Panc1 (cell line): ENCODE results near the gene SENP7. TPM values are rescaled to one million over a fixed set of nuclear protein-coding genes. Genes with fewer than 3 reads are reported as not detected.

Experiments
- ATAC-seq: fragments of 200-7000 bp; cut with Tn5 transposase; 2 replicates; pipeline ENCODE4 v1.9.1; 2020; ENCODE audit warnings: mild to moderate bottlenecking, moderate library complexity
- BruUV-seq: library from RNA; stranded (reverse); fragments of 400-500 nt; replicated peaks from 2 replicates; lab custom pipeline; 2021; lab: Mats Ljungman, UMichigan
- CTCF ChIA-PET: fragments of 300-600 bp; sonication (Branson Sonifier 250); formaldehyde crosslinking; loops from one replicate; lab custom pipeline; 2022; ENCODE audit warnings: antibody characterized with exemption; lab: Charles Lee
- POLR2A ChIA-PET: fragments of 300-600 bp; sonication (Branson Sonifier 250); formaldehyde crosslinking; loops from one replicate; lab custom pipeline; 2022; ENCODE audit warnings: antibody characterized with exemption; lab: Charles Lee
- DNase-seq: peaks from one replicate; pipeline ENCODE4 v3.0.0-alpha.2; 2010; ENCODE audit warnings: low read depth, low spot score
- H3K27ac ChIP-seq: 2 replicates; pipeline ENCODE4 v1.5.1; 2011; ENCODE audit warnings: mild to moderate bottlenecking, low read length, inconsistent platforms
- H3K27me3 ChIP-seq: fragments of 200-500 bp; sonication (Bioruptor generic); 2 replicates; pipeline ENCODE4 v1.6.0; 2014; ENCODE audit warnings: low read length, inconsistent platforms; ENCODE audit not compliant: control insufficient read depth, insufficient read depth
- H3K36me3 ChIP-seq: fragments of 200-500 bp; sonication (Bioruptor generic); 2 replicates; pipeline ENCODE4 v1.5.1; 2014; ENCODE audit warnings: inconsistent platforms, mild to moderate bottlenecking, low read length, moderate library complexity; ENCODE audit not compliant: control insufficient read depth, insufficient read depth
- H3K4me1 ChIP-seq: 2 replicates; pipeline ENCODE4 v1.5.1; 2011; ENCODE audit warnings: inconsistent platforms, mild to moderate bottlenecking, low read length, moderate library complexity; ENCODE audit not compliant: control insufficient read depth, insufficient read depth
- H3K4me3 ChIP-seq, 2 experiments: 2 replicates each; pipeline ENCODE4 v1.5.1; 2011 to 2012; ENCODE audit warnings: low read depth in 2 of 2, low read length in 2 of 2, mild to moderate bottlenecking in 2 of 2, inconsistent platforms in 1 of 2, moderate library complexity in 1 of 2
- H3K9me3 ChIP-seq: fragments of 200-500 bp; sonication (Bioruptor generic); 2 replicates; pipeline ENCODE4 v1.5.1; 2014; ENCODE audit warnings: low read depth, mild to moderate bottlenecking, inconsistent platforms, low read length, moderate library complexity; ENCODE audit not compliant: control insufficient read depth, insufficient read depth
- POLR2AphosphoS5 ChIP-seq: IDR thresholded peaks from 2 replicates; pipeline ENCODE4 v1.6.1; 2012; ENCODE audit warnings: mild to moderate bottlenecking, low read depth, low read length, moderate library complexity
- SIN3A ChIP-seq: IDR thresholded peaks from 2 replicates; pipeline ENCODE4 v1.6.1; 2012; ENCODE audit warnings: low read depth, mild to moderate bottlenecking, low read length, moderate library complexity, borderline replicate concordance; ENCODE audit not compliant: insufficient read depth
- TCF7L2 ChIP-seq: IDR thresholded peaks from 2 replicates; pipeline ENCODE4 v1.6.1; 2011; ENCODE audit warnings: mild to moderate bottlenecking, low read depth, low read length, inconsistent platforms
- in situ Hi-C: cut with HindIII; loops from 2 replicates; pipeline ENCODE4 v1.10.0; 2016; ENCODE audit warnings: low sequenced_read_pairs, low pct_unique_long_range_greater_than_20kb
- intact Hi-C: fragments of 100-400 bp; cut with micrococcal nuclease; formaldehyde crosslinking; loops from one replicate; pipeline ENCODE4 v1.10.0; 2022; ENCODE audit not compliant: unreplicated experiment
- total RNA-seq: library from RNA; stranded (reverse); gene quantifications from one replicate; pipeline ENCODE4 v1.2.1, GENCODE V29; 2021; ENCODE audit not compliant: unreplicated experiment
- TF ChIP-seq, protein P1 (sequence below), 2 experiments: IDR thresholded peaks; 2 replicates each; pipeline ENCODE4 v1.6.1; 2011 to 2012; ENCODE audit warnings: low read depth in 2 of 2, control low read depth in 1 of 2, low read length in 1 of 2, mild to moderate bottlenecking in 1 of 2, moderate library complexity in 1 of 2; ENCODE audit not compliant: insufficient read depth in 1 of 2
- TF ChIP-seq, protein P2 (sequence below): fragments of 450-650 bp; IDR thresholded peaks from 2 replicates; pipeline ENCODE4 v1.5.1; 2017; ENCODE audit warnings: mild to moderate bottlenecking

The SENP7 gene
- total RNA-seq, 1 experiment from 2014 or later = 10.1 TPM

DNA sequence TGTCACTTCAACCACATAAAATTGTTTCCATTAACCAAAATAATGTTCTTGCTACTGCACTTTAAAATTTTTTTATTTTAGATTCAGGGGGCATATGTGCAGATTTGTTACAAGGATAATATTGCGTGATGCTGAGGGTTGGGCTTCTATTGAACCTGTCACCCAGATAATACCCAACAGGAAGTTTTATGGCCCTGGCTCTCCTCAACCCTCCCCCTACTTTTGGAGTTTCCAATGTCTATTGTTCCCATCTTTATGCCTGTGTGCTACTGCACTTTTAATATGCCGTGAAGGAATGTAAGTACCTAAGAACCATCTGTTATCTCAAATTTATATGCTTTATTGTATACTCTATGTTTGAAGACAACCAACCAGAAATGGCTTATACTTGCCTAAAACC, 150.6 kb downstream of the SENP7 start:
- H3K4me3 ChIP-seq = no peak overlapping the region
- intact Hi-C loops (no loop called here), in situ Hi-C loops (no loop called here)
- H3K36me3 ChIP-seq = no peaks in the 10 kb centered on the region; the same call in 1 of the 2 replicates
- ChIA-PET CTCF (no interaction called here), POLR2A (no interaction called here)
- no peaks in the 10 kb centered on the region for H3K27me3 ChIP-seq
- ATAC-seq (no peak), DNase-seq (no peak)
- H3K27ac ChIP-seq = no peak overlapping the region
- BruUV-seq = no TSS peak
- TF ChIP-seq, protein P1, sequence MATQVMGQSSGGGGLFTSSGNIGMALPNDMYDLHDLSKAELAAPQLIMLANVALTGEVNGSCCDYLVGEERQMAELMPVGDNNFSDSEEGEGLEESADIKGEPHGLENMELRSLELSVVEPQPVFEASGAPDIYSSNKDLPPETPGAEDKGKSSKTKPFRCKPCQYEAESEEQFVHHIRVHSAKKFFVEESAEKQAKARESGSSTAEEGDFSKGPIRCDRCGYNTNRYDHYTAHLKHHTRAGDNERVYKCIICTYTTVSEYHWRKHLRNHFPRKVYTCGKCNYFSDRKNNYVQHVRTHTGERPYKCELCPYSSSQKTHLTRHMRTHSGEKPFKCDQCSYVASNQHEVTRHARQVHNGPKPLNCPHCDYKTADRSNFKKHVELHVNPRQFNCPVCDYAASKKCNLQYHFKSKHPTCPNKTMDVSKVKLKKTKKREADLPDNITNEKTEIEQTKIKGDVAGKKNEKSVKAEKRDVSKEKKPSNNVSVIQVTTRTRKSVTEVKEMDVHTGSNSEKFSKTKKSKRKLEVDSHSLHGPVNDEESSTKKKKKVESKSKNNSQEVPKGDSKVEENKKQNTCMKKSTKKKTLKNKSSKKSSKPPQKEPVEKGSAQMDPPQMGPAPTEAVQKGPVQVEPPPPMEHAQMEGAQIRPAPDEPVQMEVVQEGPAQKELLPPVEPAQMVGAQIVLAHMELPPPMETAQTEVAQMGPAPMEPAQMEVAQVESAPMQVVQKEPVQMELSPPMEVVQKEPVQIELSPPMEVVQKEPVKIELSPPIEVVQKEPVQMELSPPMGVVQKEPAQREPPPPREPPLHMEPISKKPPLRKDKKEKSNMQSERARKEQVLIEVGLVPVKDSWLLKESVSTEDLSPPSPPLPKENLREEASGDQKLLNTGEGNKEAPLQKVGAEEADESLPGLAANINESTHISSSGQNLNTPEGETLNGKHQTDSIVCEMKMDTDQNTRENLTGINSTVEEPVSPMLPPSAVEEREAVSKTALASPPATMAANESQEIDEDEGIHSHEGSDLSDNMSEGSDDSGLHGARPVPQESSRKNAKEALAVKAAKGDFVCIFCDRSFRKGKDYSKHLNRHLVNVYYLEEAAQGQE (IDR thresholded peaks at IDR 0.05; ENCODE audit: insufficient read depth in 1 of 2, low read depth in 2 of 2, low read length in 1 of 2) = no peak
- TF ChIP-seq SIN3A = no peak
- TF ChIP-seq, protein P2, sequence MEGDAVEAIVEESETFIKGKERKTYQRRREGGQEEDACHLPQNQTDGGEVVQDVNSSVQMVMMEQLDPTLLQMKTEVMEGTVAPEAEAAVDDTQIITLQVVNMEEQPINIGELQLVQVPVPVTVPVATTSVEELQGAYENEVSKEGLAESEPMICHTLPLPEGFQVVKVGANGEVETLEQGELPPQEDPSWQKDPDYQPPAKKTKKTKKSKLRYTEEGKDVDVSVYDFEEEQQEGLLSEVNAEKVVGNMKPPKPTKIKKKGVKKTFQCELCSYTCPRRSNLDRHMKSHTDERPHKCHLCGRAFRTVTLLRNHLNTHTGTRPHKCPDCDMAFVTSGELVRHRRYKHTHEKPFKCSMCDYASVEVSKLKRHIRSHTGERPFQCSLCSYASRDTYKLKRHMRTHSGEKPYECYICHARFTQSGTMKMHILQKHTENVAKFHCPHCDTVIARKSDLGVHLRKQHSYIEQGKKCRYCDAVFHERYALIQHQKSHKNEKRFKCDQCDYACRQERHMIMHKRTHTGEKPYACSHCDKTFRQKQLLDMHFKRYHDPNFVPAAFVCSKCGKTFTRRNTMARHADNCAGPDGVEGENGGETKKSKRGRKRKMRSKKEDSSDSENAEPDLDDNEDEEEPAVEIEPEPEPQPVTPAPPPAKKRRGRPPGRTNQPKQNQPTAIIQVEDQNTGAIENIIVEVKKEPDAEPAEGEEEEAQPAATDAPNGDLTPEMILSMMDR = no peak
- TF ChIP-seq POLR2AphosphoS5 = no peak
- no peak for TF ChIP-seq TCF7L2
- H3K9me3 ChIP-seq = peaks cover under 1% of the 10 kb centered on the region; the same call in 1 of the 2 replicates
- H3K4me1 ChIP-seq = no peaks in the 10 kb centered on the region

DNA sequence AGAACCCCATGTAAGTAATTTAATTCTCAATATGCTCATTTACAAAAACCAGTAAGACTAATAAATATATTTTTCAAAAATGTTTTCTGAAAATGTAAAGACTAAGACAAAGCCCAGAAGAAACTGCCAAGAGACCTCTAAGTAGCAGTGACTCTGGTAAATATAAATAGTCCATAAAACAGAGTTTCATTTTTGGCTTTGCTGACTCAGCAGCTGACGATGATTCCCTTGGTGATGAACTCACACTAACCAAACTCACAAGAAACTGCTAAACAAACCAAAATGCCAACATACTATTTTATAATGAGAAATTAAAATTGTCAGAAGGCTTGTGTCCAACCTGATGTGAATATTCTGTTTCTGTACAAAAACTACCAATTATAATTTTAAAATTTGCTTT, 161.2 kb downstream of the SENP7 start:
- ChIA-PET POLR2A (no interaction called here), CTCF (no interaction called here)
- H3K4me3 ChIP-seq = no peak overlapping the region
- H3K36me3 ChIP-seq = no peaks in the 10 kb centered on the region
- intact Hi-C loops = no loop called here
- TF ChIP-seq TCF7L2 (no peak), POLR2AphosphoS5 (no peak), SIN3A (no peak)
- TF ChIP-seq, protein P1 (IDR thresholded peaks at IDR 0.05; ENCODE audit: insufficient read depth in 1 of 2, low read depth in 2 of 2, low read length in 1 of 2) = no peak
- BruUV-seq = no TSS peak
- H3K27me3 ChIP-seq = no peaks in the 10 kb centered on the region
- H3K9me3 ChIP-seq = 0 out of 2 replicates have a peak, but pooled peaks cover 5% of the 10 kb centered on the region
- no peaks in the 10 kb centered on the region for H3K4me1 ChIP-seq
- in situ Hi-C loops = no loop called here
- H3K27ac ChIP-seq = no peak overlapping the region
- ATAC-seq (no peak), DNase-seq (no peak)
